Mammary epithelial cell (primary cell): ENCODE measurements around the gene RHPN2.

ENCODE experiments used
- CTCF ChIP-seq, 2 donors: IDR thresholded peaks in 1 of 2; conservative IDR thresholded peaks in 1 of 2; 2 replicates each; pipeline ENCODE4 v1.5.1; 2011 to 2012; ENCODE audit warnings: inconsistent platforms in 2 of 2, low read length in 2 of 2, mild to moderate bottlenecking in 2 of 2, control low read depth in 1 of 2, low read depth in 1 of 2; ENCODE audit not compliant: insufficient read depth in 1 of 2; ENCODE audit errors: extremely low read depth in 1 of 2
- EZH2 ChIP-seq: IDR thresholded peaks from 2 replicates; pipeline ENCODE4 v1.6.1; 2012; ENCODE audit warnings: low read length, inconsistent platforms, borderline replicate concordance

- TF ChIP-seq CTCF (conservative IDR thresholded peaks at IDR 0.05 in 1 of 2, IDR thresholded peaks at IDR 0.05 in 1 of 2; ENCODE audit: extremely low read depth in 1 of 2, insufficient read depth in 1 of 2, low read depth in 1 of 2, low read length in 2 of 2) (no peak), EZH2 (no peak)
Observed at GRCh38 chr19:33063356-33063752, 1.3 kb downstream of the RHPN2 start.
